Thyroid gland (tissue), 4 donors: Measurements from ENCODE around the gene UST. TPM values are rescaled to one million over a fixed set of nuclear protein-coding genes. Genes with fewer than 3 reads are reported as not detected.
"Not testable (repeated sequence)": the region's sequence is repeated elsewhere in the genome, so short reads cannot be mapped to it uniquely, and the experiment has no call there.

Source experiments
- DNase-seq, 2 donors: peaks; one replicate each; pipeline ENCODE4 v3.0.0-alpha.2; 2019
- H3K27ac ChIP-seq, 3 donors: fragments of 200-600 bp; sonication (generic); 1 replicate in 2 of 3; 2 replicates in 1 of 3; pipeline ENCODE4 v1.5.1; 2016 to 2019; ENCODE audit warnings: mild to moderate bottlenecking in 1 of 3, moderate library complexity in 1 of 3
- H3K27me3 ChIP-seq: fragments of 200-600 bp; sonication (generic); one replicate; pipeline ENCODE4 v1.5.1; 2019
- H3K36me3 ChIP-seq, 2 donors: fragments of 200-600 bp; sonication (generic); one replicate each; pipeline ENCODE4 v1.5.1; 2016 to 2019
- H3K4me1 ChIP-seq, 2 donors: fragments of 200-600 bp; sonication (generic); one replicate each; pipeline ENCODE4 v1.5.1; 2017 to 2019
- H3K4me3 ChIP-seq, 3 donors: fragments of 200-600 bp; sonication (generic); replicated peaks in 1 of 3; 1 replicate in 2 of 3; 2 replicates in 1 of 3; pipeline ENCODE4 v1.5.1; 2016; ENCODE audit warnings: mild to moderate bottlenecking in 1 of 3
- H3K9me3 ChIP-seq: fragments of 200-600 bp; sonication (generic); one replicate; pipeline ENCODE4 v1.5.1; 2017
- CTCF ChIP-seq, 6 experiments: fragments of 200-600 bp in 3 of 6; fragments of 450-650 bp in 3 of 6; sonication (generic) in 3 of 6; IDR thresholded peaks; one replicate each; pipeline ENCODE4 v1.5.1; 2016 to 2019; ENCODE audit warnings: antibody characterized with exemption in 6 of 6, mild to moderate bottlenecking in 2 of 6, inconsistent platforms in 1 of 6, moderate library complexity in 1 of 6
- POLR2A ChIP-seq, 2 donors: fragments of 450-650 bp; IDR thresholded peaks; one replicate each; pipeline ENCODE4 v1.6.1; 2017; ENCODE audit warnings: antibody characterized with exemption in 2 of 2, mild to moderate bottlenecking in 2 of 2, moderate library complexity in 1 of 2
- WGBS, 2 donors: methylation state at CpG; one replicate each; pipeline ENCODE4 v1.1.5; 2017; 5-methylcytosine and 5-hydroxymethylcytosine counted together
- intact Hi-C: fragments of 100-400 bp; cut with DNase I; formaldehyde crosslinking; loops from one replicate; pipeline ENCODE4 v1.15.1; 2023
- total RNA-seq, 4 donors: library from RNA; depleted of rRNA; stranded (reverse); fragments of >200 nt; gene quantifications; one replicate each; pipeline ENCODE4 v1.2.3, GENCODE V29; 2016

Gene UST
- total RNA-seq, 4 donors from 2014 or later: 73.4 to 91.2 (median 81.4) TPM

DNA sequence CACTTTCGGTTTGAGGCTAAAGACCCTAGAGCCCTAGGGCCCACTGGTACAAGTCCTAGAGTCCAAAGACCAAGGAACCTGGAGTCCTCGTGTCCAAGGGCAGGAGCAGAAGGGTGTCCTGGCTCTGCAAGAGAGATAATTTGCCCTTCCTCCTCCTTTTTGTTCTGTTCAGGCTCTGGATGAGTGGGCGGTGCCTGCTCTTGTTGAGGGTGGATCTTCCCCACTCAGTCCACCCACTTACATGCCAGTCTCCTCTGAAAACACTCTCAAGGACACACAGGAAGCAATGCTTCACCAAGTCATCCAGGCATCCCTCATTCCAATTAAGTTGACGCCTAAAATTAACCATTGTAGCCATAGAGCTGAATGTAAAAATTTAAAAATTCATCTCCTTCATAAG is 102.1 kb downstream of the UST start:
- 86 to 90% methylated on average over 4 of the region's 4 CpGs for WGBS, 2 donors
- TF ChIP-seq CTCF (IDR thresholded peaks at IDR 0.05) (no peak), POLR2A (IDR thresholded peaks at IDR 0.05) (no peak)
- H3K27me3 ChIP-seq: no peaks in the 10 kb centered on the region
- peaks cover 26 to 56% of the 10 kb centered on the region in 2 donors for H3K4me1 ChIP-seq
- DNase-seq: peak; percentile 61 to 62
- H3K4me3 ChIP-seq: no peak overlapping the region
- H3K27ac ChIP-seq: peak overlapping the region in 2 of 3 donors; percentile 7 to 48
- H3K36me3 ChIP-seq: no peaks in the 10 kb centered on the region
- no peaks in the 10 kb centered on the region for H3K9me3 ChIP-seq
- intact Hi-C loops: no loop called here

DNA sequence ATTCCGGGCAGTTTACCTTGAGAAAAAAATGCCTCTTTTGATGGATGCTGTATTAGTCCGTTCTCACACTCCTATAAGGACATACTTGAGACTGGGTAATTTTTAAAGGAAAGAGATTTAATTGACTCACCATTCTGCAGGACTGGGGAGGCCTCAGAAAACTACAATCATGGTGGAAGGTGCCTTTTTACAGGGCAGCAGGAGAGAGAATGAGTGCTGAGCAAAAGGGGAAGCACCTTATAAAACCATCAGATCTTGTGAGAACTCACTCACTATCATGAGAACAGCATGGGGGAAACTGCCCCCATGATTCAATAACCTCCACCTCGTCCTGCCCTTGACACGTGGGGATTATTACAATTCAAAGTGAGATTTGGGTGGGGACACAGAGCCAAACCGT is 102.6 kb downstream of the UST start:
- intact Hi-C loops, H3K27ac ChIP-seq, DNase-seq, H3K27me3 ChIP-seq, H3K4me3 ChIP-seq, H3K36me3 ChIP-seq, H3K9me3 ChIP-seq: not testable (repeated sequence)
- WGBS, 2 donors: 89% methylated on average over 5 of the region's 5 CpGs
- H3K4me1 ChIP-seq: peaks cover 26 to 59% of the 10 kb centered on the region in 2 donors

DNA sequence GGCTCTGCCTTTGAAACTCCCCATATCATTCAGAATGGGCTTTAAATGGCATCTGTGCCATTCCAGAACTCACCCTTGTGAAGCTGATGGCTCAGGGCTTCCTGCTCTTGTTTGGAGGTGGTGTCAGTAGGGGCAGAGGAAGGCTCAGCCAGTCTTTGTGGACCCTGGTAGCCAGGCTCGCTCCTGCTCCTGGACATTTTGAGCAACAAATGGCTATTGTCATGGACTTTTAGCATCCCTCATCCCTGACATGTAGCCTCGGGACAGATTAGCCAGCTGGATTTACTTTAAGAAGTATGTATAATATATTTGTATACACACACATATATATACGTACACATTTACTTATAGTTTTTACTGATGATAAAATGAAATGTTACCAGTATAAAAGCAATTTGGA is 104.1 kb downstream of the UST start:
- no peaks in the 10 kb centered on the region for H3K36me3 ChIP-seq
- no peak overlapping the region for H3K4me3 ChIP-seq
- no peaks in the 10 kb centered on the region for H3K9me3 ChIP-seq
- DNase-seq: no peak
- no peak for TF ChIP-seq CTCF (IDR thresholded peaks at IDR 0.05)
- TF ChIP-seq POLR2A (IDR thresholded peaks at IDR 0.05): no peak
- H3K4me1 ChIP-seq: peaks cover 26 to 59% of the 10 kb centered on the region in 2 donors
- H3K27ac ChIP-seq: peak overlapping the region in 1 of 3 donors; percentile 24
- no peaks in the 10 kb centered on the region for H3K27me3 ChIP-seq
- WGBS, 2 donors: 96 to 98% methylated on average over 3 of the region's 3 CpGs
- intact Hi-C loops: no loop called here

DNA sequence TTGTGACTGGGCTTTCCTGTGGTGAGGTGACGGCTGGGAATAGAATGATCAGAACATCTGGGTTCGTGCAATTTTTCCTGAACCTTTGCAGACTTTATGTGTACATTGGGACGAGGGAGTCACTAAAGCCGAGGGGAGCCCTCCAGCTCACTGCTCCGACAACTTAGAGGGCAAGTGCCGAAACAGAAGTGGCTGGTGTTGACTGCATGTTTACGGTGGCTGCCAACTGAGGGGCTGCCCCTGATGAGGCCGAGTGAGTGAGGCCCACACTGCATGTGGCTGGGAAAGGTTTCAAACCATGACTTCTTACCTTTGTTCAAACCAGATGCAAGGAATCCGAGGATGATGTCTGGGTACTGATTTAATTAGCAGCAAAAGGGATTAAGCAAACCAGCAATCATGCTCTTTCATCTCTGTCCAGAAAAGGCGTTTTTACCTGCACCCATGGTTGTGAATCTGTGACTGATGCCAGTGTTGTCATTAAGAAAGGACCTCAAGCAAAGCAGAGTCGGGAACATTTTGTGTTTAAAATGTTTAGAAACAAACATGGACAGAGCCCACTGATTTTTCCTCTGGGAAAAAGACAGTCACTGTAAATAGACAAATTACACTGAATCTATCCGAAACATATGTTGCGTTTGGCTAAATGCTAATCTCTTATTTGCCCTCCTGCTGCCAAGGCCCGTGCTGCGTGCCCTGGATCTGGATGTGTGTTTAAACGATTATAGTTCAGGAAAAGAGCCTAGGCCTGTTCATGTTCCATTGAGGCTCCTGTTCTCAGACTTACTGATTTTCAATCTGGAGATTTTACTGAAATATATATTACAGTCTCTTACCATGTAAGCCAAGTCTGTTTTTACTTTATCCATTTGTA is 105.1 kb downstream of the UST start:
- peak; percentile 47 to 51 for DNase-seq
- intact Hi-C loops: no loop called here
- WGBS, 2 donors: 47 to 57% methylated on average over 16 of the region's 16 CpGs

GRCh38 chr6:148852688-148853087 is 105.9 kb downstream of the UST start:
- intact Hi-C loops: no loop called here
- no peaks in the 10 kb centered on the region for H3K9me3 ChIP-seq
- no peak for TF ChIP-seq POLR2A (IDR thresholded peaks at IDR 0.05)
- no peak for TF ChIP-seq CTCF (IDR thresholded peaks at IDR 0.05)
- no peaks in the 10 kb centered on the region for H3K27me3 ChIP-seq
- peaks cover 14 to 47% of the 10 kb centered on the region in 2 donors for H3K4me1 ChIP-seq
- no peak overlapping the region for H3K4me3 ChIP-seq
- no peaks in the 10 kb centered on the region for H3K36me3 ChIP-seq
- no peak for DNase-seq
- H3K27ac ChIP-seq: peak overlapping the region; percentile 2 to 69 (median 30)
- 89 to 90% methylated on average over 6 of the region's 6 CpGs for WGBS, 2 donors

More for the DNA sequence above, 105.1 kb downstream of the UST start:
- Histone ChIP-seq H3K36me3 (no peaks in the 10 kb centered on the region), H3K9me3 (no peaks in the 10 kb centered on the region), H3K4me1 (peaks cover 21 to 55% of the 10 kb centered on the region in 2 donors), H3K4me3 (no peak overlapping the region), H3K27ac (peak overlapping the region; percentile 2 to 69 (median 30)), H3K27me3 (no peaks in the 10 kb centered on the region)
- TF ChIP-seq CTCF (IDR thresholded peaks at IDR 0.05) (no peak), POLR2A (IDR thresholded peaks at IDR 0.05) (no peak)

GRCh38 chr6:148853113-148853512 is 106.3 kb downstream of the UST start:
- H3K27me3 ChIP-seq, H3K36me3 ChIP-seq, H3K4me3 ChIP-seq, H3K27ac ChIP-seq, H3K9me3 ChIP-seq, DNase-seq, intact Hi-C loops: not testable (repeated sequence)
- WGBS, 2 donors: 93 to 95% methylated on average over 3 of the region's 3 CpGs
- H3K4me1 ChIP-seq: peaks cover 9 to 43% of the 10 kb centered on the region in 2 donors
